Breast epithelium (tissue), 3 donors: ENCODE measurements around the gene ERGIC1.

ENCODE experiments used
- CTCF ChIP-seq, 3 donors: fragments of 450-650 bp; IDR thresholded peaks; one replicate each; pipeline ENCODE4 v1.5.1; 2016 to 2017; ENCODE audit warnings: antibody characterized with exemption in 3 of 3, mild to moderate bottlenecking in 3 of 3, moderate library complexity in 3 of 3
- POLR2A ChIP-seq: fragments of 450-650 bp; IDR thresholded peaks from one replicate; pipeline ENCODE4 v1.6.1; 2016; ENCODE audit warnings: antibody characterized with exemption, mild to moderate bottlenecking, moderate library complexity
- POLR2AphosphoS5 ChIP-seq, 3 donors: sonication (generic); formaldehyde crosslinking; IDR thresholded peaks; one replicate each; pipeline ENCODE4 v1.6.1; 2017; ENCODE audit warnings: antibody characterized with exemption in 3 of 3

- TF ChIP-seq CTCF (IDR thresholded peaks at IDR 0.05): no peak
- no peak for TF ChIP-seq POLR2A
- no peak for TF ChIP-seq POLR2AphosphoS5 (IDR thresholded peaks at IDR 0.05)
Observed at GRCh38 chr5:172956228-172956627, 122.2 kb downstream of the ERGIC1 start.
